Mesenchymal stem cell (in vitro differentiated cells and primary cell): ENCODE results near the gene MTMR11.

Experiments
- DNase-seq: peaks from one replicate; pipeline ENCODE4 v3.0.0-alpha.2; 2013
- H2AFZ ChIP-seq: one replicate; pipeline ENCODE4 v1.6.1; 2013; ENCODE audit warnings: low read depth, mild to moderate bottlenecking, control low read depth, inconsistent platforms, low read length, moderate library complexity
- H2AK5ac ChIP-seq: 2 replicates; pipeline ENCODE4 v1.6.1; 2013; ENCODE audit warnings: low read length, moderate library complexity, mild to moderate bottlenecking, inconsistent platforms; ENCODE audit not compliant: severe bottlenecking
- H2BK120ac ChIP-seq: one replicate; pipeline ENCODE4 v1.6.1; 2013; ENCODE audit warnings: low read depth, mild to moderate bottlenecking, inconsistent platforms, low read length, moderate library complexity
- H2BK12ac ChIP-seq, 2 experiments: one replicate each; pipeline ENCODE4 v1.6.1; 2013; ENCODE audit warnings: inconsistent platforms in 2 of 2, low read length in 2 of 2, mild to moderate bottlenecking in 2 of 2, moderate library complexity in 2 of 2, control low read depth in 1 of 2
- H2BK15ac ChIP-seq: one replicate; pipeline ENCODE4 v1.6.1; 2013; ENCODE audit warnings: mild to moderate bottlenecking, low read depth, inconsistent platforms; ENCODE audit not compliant: poor library complexity, severe bottlenecking
- H2BK5ac ChIP-seq: 2 replicates; pipeline ENCODE4 v1.6.1; 2013; ENCODE audit warnings: low read depth, mild to moderate bottlenecking, low read length, control low read depth, inconsistent platforms; ENCODE audit not compliant: poor library complexity, severe bottlenecking
- H3K14ac ChIP-seq, 2 experiments: one replicate each; pipeline ENCODE4 v1.6.1; 2013; ENCODE audit warnings: inconsistent platforms in 2 of 2, low read length in 2 of 2, control low read depth in 1 of 2, mild to moderate bottlenecking in 1 of 2, moderate library complexity in 1 of 2
- H3K18ac ChIP-seq, 2 experiments: one replicate each; pipeline ENCODE4 v1.6.1; 2013; ENCODE audit warnings: inconsistent platforms in 2 of 2, low read length in 2 of 2, control low read depth in 1 of 2, low read depth in 1 of 2, mild to moderate bottlenecking in 1 of 2
- H3K23ac ChIP-seq, 2 experiments: one replicate each; pipeline ENCODE4 v1.6.1; 2013; ENCODE audit warnings: inconsistent platforms in 2 of 2, low read length in 2 of 2, mild to moderate bottlenecking in 2 of 2, moderate library complexity in 2 of 2, control low read depth in 1 of 2
- H3K27ac ChIP-seq: 2 replicates; pipeline ENCODE4 v1.5.1; 2013; ENCODE audit warnings: mild to moderate bottlenecking, moderate library complexity, low read length, control low read depth, inconsistent platforms; ENCODE audit not compliant: poor library complexity, severe bottlenecking
- H3K27me3 ChIP-seq, 2 experiments: 2 replicates each; pipeline versions ENCODE4 v1.6.1 to v1.7.0; 2013; ENCODE audit warnings: low read length in 2 of 2, mild to moderate bottlenecking in 2 of 2, moderate library complexity in 2 of 2, control low read depth in 1 of 2, inconsistent platforms in 1 of 2; ENCODE audit not compliant: control insufficient read depth in 1 of 2, insufficient read depth in 1 of 2
- H3K36me3 ChIP-seq, 2 experiments: 2 replicates each; pipeline versions ENCODE4 v1.6.1 to v1.7.0; 2013; ENCODE audit warnings: low read length in 2 of 2, control low read depth in 1 of 2, inconsistent platforms in 1 of 2, low read depth in 1 of 2, mild to moderate bottlenecking in 1 of 2; ENCODE audit not compliant: insufficient read depth in 2 of 2, control insufficient read depth in 1 of 2
- H3K4ac ChIP-seq, 2 experiments: one replicate each; pipeline ENCODE4 v1.6.1; 2013; ENCODE audit warnings: inconsistent platforms in 2 of 2, low read length in 2 of 2, mild to moderate bottlenecking in 2 of 2, moderate library complexity in 2 of 2, control low read depth in 1 of 2, low read depth in 1 of 2
- H3K4me1 ChIP-seq: 2 replicates; pipeline ENCODE4 v1.6.1; 2013; ENCODE audit warnings: low read depth, low read length, control low read depth; ENCODE audit not compliant: control insufficient read depth, insufficient read depth
- H3K4me2 ChIP-seq: 2 replicates; pipeline ENCODE4 v1.6.1; 2013; ENCODE audit warnings: low read length, mild to moderate bottlenecking, inconsistent platforms; ENCODE audit not compliant: poor library complexity, severe bottlenecking
- H3K4me3 ChIP-seq, 2 experiments: 2 replicates each; pipeline versions ENCODE4 v1.5.1 to v1.7.0; 2013; ENCODE audit warnings: low read length in 2 of 2, mild to moderate bottlenecking in 2 of 2, control low read depth in 1 of 2, low read depth in 1 of 2; ENCODE audit not compliant: insufficient read depth in 1 of 2
- H3K79me1 ChIP-seq: replicated peaks from 2 replicates; pipeline ENCODE4 v1.6.1; 2013; ENCODE audit warnings: mild to moderate bottlenecking, control low read depth, low read length, inconsistent platforms; ENCODE audit not compliant: poor library complexity, severe bottlenecking
- H3K9ac ChIP-seq: 2 replicates; pipeline ENCODE4 v1.7.0; 2013; ENCODE audit warnings: mild to moderate bottlenecking, low read length, moderate library complexity
- H3K9me3 ChIP-seq: 2 replicates; pipeline ENCODE4 v1.7.0; 2013; ENCODE audit warnings: mild to moderate bottlenecking, low read length; ENCODE audit not compliant: control insufficient read depth
- H4K8ac ChIP-seq: one replicate; pipeline ENCODE4 v1.6.1; 2013; ENCODE audit warnings: inconsistent platforms, mild to moderate bottlenecking, low read length, moderate library complexity
- H4K91ac ChIP-seq: one replicate; pipeline ENCODE4 v1.6.1; 2013; ENCODE audit warnings: mild to moderate bottlenecking, low read length, inconsistent platforms
- WGBS: methylation state at CpG from one replicate; pipeline ENCODE4 v1.1.7; 2013; ENCODE audit warnings: mixed read lengths; 5-methylcytosine and 5-hydroxymethylcytosine counted together

MTMR11 gene

GRCh38 chr1:149906570-149907075 lies 30.1 kb downstream of the MTMR11 start:
- no peak overlapping the region for H2BK15ac ChIP-seq
- H2BK12ac ChIP-seq, result peak overlapping the region in 1 of 2 experiments; percentile 15
- no peaks in the 10 kb centered on the region for H3K9me3 ChIP-seq
- no peak overlapping the region for H3K4me3 ChIP-seq
- no peak overlapping the region for H3K4me2 ChIP-seq
- no peaks in the 10 kb centered on the region for H3K79me1 ChIP-seq
- no peaks in the 10 kb centered on the region for H3K27me3 ChIP-seq
- H2BK5ac ChIP-seq, result no peak overlapping the region
- no peak overlapping the region for H2AFZ ChIP-seq
- no peak overlapping the region for H3K9ac ChIP-seq
- 91% methylated on average over 9 of the region's 10 CpGs for WGBS
- no peak overlapping the region for H2AK5ac ChIP-seq
- DNase-seq, result no peak
- no peak overlapping the region for H3K18ac ChIP-seq
- H2BK120ac ChIP-seq, result no peak overlapping the region
- no peak overlapping the region for H3K27ac ChIP-seq
- no peak overlapping the region for H3K4ac ChIP-seq
- no peak overlapping the region for H3K23ac ChIP-seq
- no peak overlapping the region for H4K91ac ChIP-seq
- no peak overlapping the region for H3K14ac ChIP-seq
- no peak overlapping the region for H4K8ac ChIP-seq
- peaks cover 20 to 36% of the 10 kb centered on the region in 2 experiments for H3K36me3 ChIP-seq
- H3K4me1 ChIP-seq, result no peaks in the 10 kb centered on the region

- H2BK12ac ChIP-seq, result no peak overlapping the region
- H3K14ac ChIP-seq, result no peak overlapping the region
- H3K18ac ChIP-seq, result no peak overlapping the region
- H4K8ac ChIP-seq, result no peak overlapping the region
- H3K27ac ChIP-seq, result no peak overlapping the region
- H3K9ac ChIP-seq, result no peak overlapping the region
- H3K4me2 ChIP-seq, result no peak overlapping the region
- H2AFZ ChIP-seq, result no peak overlapping the region
- no peaks in the 10 kb centered on the region for H3K27me3 ChIP-seq
- no peak for DNase-seq
- no peak overlapping the region for H4K91ac ChIP-seq
- H3K79me1 ChIP-seq, result peaks cover 5% of the 10 kb centered on the region
- H2BK5ac ChIP-seq, result no peak overlapping the region
- H3K4me3 ChIP-seq, result no peak overlapping the region
- 54% methylated on average over 2 of the region's 5 CpGs for WGBS
- no peak overlapping the region for H2BK120ac ChIP-seq
- H3K4ac ChIP-seq, result no peak overlapping the region
- no peak overlapping the region for H2BK15ac ChIP-seq
- peaks cover 12 to 20% of the 10 kb centered on the region in 2 experiments for H3K36me3 ChIP-seq
- no peaks in the 10 kb centered on the region for H3K9me3 ChIP-seq
- H3K23ac ChIP-seq, result no peak overlapping the region
- peaks cover 8% of the 10 kb centered on the region for H3K4me1 ChIP-seq
- no peak overlapping the region for H2AK5ac ChIP-seq
These were observed 32.7 kb downstream of the MTMR11 start for GRCh38 chr1:149903836-149904491.

GRCh38 chr1:149899460-149900284 lies 37.0 kb downstream of the MTMR11 start, which contains the start of gene BOLA1:
Gene BOLA1, plus strand, starts transcription at chr1:149899568. Its CDS starts 492 bp downstream, at chr1:149900060.
- Histone ChIP-seq H3K4me3 (peak within 1 kb of the TSS; percentile 59 to 93), H3K23ac (no peak within 1 kb of the TSS), H3K4me1 (peaks cover 8% of the 10 kb centered on the region), H2BK15ac (peak within 1 kb of the TSS; percentile 55), H3K14ac (peak within 1 kb of the TSS in 1 of 2 experiments; percentile 73), H3K9me3 (no peaks in the 10 kb centered on the region), H4K8ac (peak within 1 kb of the TSS; percentile 93), H3K4me2 (peak within 1 kb of the TSS; percentile 75), H3K79me1 (peaks cover 5% of the 10 kb centered on the region), H3K9ac (peak within 1 kb of the TSS; percentile 91), H2BK5ac (no peak within 1 kb of the TSS), H2BK12ac (no peak within 1 kb of the TSS), H3K36me3 (peaks cover 0 to 3% of the 10 kb centered on the region in 2 experiments), H3K18ac (peak within 1 kb of the TSS; percentile 64 to 84), H4K91ac (peak within 1 kb of the TSS; percentile 73), H3K27me3 (no peaks in the 10 kb centered on the region), H3K4ac (peak within 1 kb of the TSS; percentile 7 to 51), H2AFZ (peak within 1 kb of the TSS; percentile 96), H2BK120ac (no peak within 1 kb of the TSS), H3K27ac (peak within 1 kb of the TSS; percentile 47), H2AK5ac (no peak within 1 kb of the TSS)
- WGBS, result 39% methylated on average over 65 of the region's 65 CpGs
- peak; percentile 90 for DNase-seq

GRCh38 chr1:149896575-149896974 lies 40.1 kb downstream of the MTMR11 start:
- Histone ChIP-seq H2BK15ac (no peak overlapping the region), H2BK120ac (no peak overlapping the region), H3K4me3 (no peak overlapping the region), H3K27me3 (no peaks in the 10 kb centered on the region), H3K4me1 (peaks cover 8% of the 10 kb centered on the region), H3K4ac (no peak overlapping the region), H3K9me3 (no peaks in the 10 kb centered on the region), H3K14ac (no peak overlapping the region), H3K27ac (no peak overlapping the region), H3K18ac (no peak overlapping the region), H2BK5ac (no peak overlapping the region), H3K4me2 (no peak overlapping the region), H2AK5ac (no peak overlapping the region), H3K9ac (no peak overlapping the region), H2BK12ac (no peak overlapping the region), H2AFZ (no peak overlapping the region), H4K91ac (no peak overlapping the region), H3K79me1 (peaks cover 5% of the 10 kb centered on the region), H4K8ac (no peak overlapping the region), H3K23ac (no peak overlapping the region), H3K36me3 (no peaks in the 10 kb centered on the region)
- DNase-seq, result no peak
- 83% methylated on average over 4 of the region's 4 CpGs for WGBS
